Mesothelial cell of epicardium (in vitro differentiated cells): ENCODE results near the gene HOXD1. TPM values are rescaled to one million over a fixed set of nuclear protein-coding genes. Genes with fewer than 3 reads are reported as not detected.

Source experiments
- DNase-seq, 2 experiments: peaks; one replicate each; pipeline ENCODE4 v3.0.0; 2021; ENCODE audit warnings: low spot score in 2 of 2; ENCODE audit not compliant: unreplicated experiment in 2 of 2
- H3K27ac Mint-ChIP-seq: 2 replicates; pipeline ENCODE4 v1.8.0; 2021; ENCODE audit warnings: mixed read lengths
- H3K27me3 Mint-ChIP-seq: 2 replicates; pipeline ENCODE4 v1.8.0; 2021; ENCODE audit warnings: low read depth, mixed read lengths
- H3K36me3 Mint-ChIP-seq: 2 replicates; pipeline ENCODE4 v1.8.0; 2021; ENCODE audit warnings: mixed read lengths
- H3K4me1 Mint-ChIP-seq: 2 replicates; pipeline ENCODE4 v1.8.0; 2021; ENCODE audit warnings: mixed read lengths
- H3K4me3 Mint-ChIP-seq: 2 replicates; pipeline ENCODE4 v1.8.0; 2021; ENCODE audit warnings: mild to moderate bottlenecking, moderate library complexity, mixed read lengths
- H3K9me3 Mint-ChIP-seq: 2 replicates; pipeline ENCODE4 v1.8.0; 2021; ENCODE audit warnings: mixed read lengths
- CTCF ChIP-seq: fragments of 200-600 bp; sonication (generic); IDR thresholded peaks from one replicate; pipeline ENCODE4 v1.5.0; 2021; ENCODE audit warnings: antibody characterized with exemption; ENCODE audit not compliant: unreplicated experiment
- total RNA-seq: library from RNA; stranded (reverse); gene quantifications from 3 replicates; pipeline ENCODE4 v1.2.1, GENCODE V29; 2021

HOXD1 gene
- total RNA-seq, 1 donor from 2014 or later, result not detected

GRCh38 chr2:176184749-176185148, 3.7 kb upstream of the HOXD1 start:
- Mint-ChIP-seq H3K4me1 (peaks cover 17% of the 10 kb centered on the region), H3K27ac (no peak overlapping the region), H3K4me3 (no peak overlapping the region), H3K27me3 (peaks cover 95% of the 10 kb centered on the region), H3K9me3 (no peaks in the 10 kb centered on the region), H3K36me3 (no peaks in the 10 kb centered on the region)
- TF ChIP-seq CTCF, result no peak
- no peak for DNase-seq

GRCh38 chr2:176186024-176186423, 2.4 kb upstream of the HOXD1 start:
- H3K27ac Mint-ChIP-seq, result no peak overlapping the region
- DNase-seq, result no peak
- no peaks in the 10 kb centered on the region for H3K36me3 Mint-ChIP-seq
- H3K4me1 Mint-ChIP-seq, result peaks cover 18% of the 10 kb centered on the region
- no peak for TF ChIP-seq CTCF
- H3K4me3 Mint-ChIP-seq, result no peak overlapping the region
- H3K9me3 Mint-ChIP-seq, result no peaks in the 10 kb centered on the region
- peaks cover 94% of the 10 kb centered on the region for H3K27me3 Mint-ChIP-seq

- no peak for DNase-seq
- Mint-ChIP-seq H3K4me1 (peaks cover 18% of the 10 kb centered on the region), H3K9me3 (no peaks in the 10 kb centered on the region), H3K27me3 (peaks cover 94% of the 10 kb centered on the region), H3K36me3 (no peaks in the 10 kb centered on the region), H3K4me3 (peak overlapping the region; percentile 69), H3K27ac (no peak overlapping the region)
- TF ChIP-seq CTCF, result no peak
Measured at GRCh38 chr2:176187200-176187898, 1.1 kb upstream of the HOXD1 start.

GRCh38 chr2:176188774-176189680, 559 bp downstream of the HOXD1 start:
- peaks cover 94% of the 10 kb centered on the region for H3K27me3 Mint-ChIP-seq
- no peak overlapping the region for H3K27ac Mint-ChIP-seq
- TF ChIP-seq CTCF, result no peak
- H3K4me1 Mint-ChIP-seq, result peaks cover 18% of the 10 kb centered on the region
- no peak for DNase-seq
- H3K36me3 Mint-ChIP-seq, result no peaks in the 10 kb centered on the region
- H3K4me3 Mint-ChIP-seq, result peak overlapping the region; percentile 44
- H3K9me3 Mint-ChIP-seq, result no peaks in the 10 kb centered on the region

- Mint-ChIP-seq H3K27me3 (peaks cover 95% of the 10 kb centered on the region), H3K9me3 (no peaks in the 10 kb centered on the region), H3K4me3 (peak overlapping the region; percentile 44), H3K4me1 (peaks cover 18% of the 10 kb centered on the region), H3K36me3 (no peaks in the 10 kb centered on the region), H3K27ac (no peak overlapping the region)
- no peak for DNase-seq
- no peak for TF ChIP-seq CTCF
Measured at GRCh38 chr2:176189681-176190641, 1.5 kb downstream of the HOXD1 start.
